BE2C (cell line): ENCODE data around the gene OXNAD1.

Source experiments
- DNase-seq: peaks from one replicate; pipeline ENCODE4 v3.0.0-alpha.2; 2020
- H3K27me3 ChIP-seq: fragments of 250-450 bp; sonication (Bioruptor Pico); 2 replicates; pipeline ENCODE4 v1.5.1; 2020; ENCODE audit warnings: mild to moderate bottlenecking
- H3K36me3 ChIP-seq: fragments of 250-450 bp; sonication (Bioruptor Pico); 2 replicates; pipeline ENCODE4 v1.5.1; 2020; ENCODE audit warnings: mild to moderate bottlenecking
- H3K4me1 ChIP-seq: fragments of 250-450 bp; sonication (Bioruptor Pico); 2 replicates; pipeline ENCODE4 v1.5.1; 2020
- H3K4me3 ChIP-seq: 2 replicates; pipeline ENCODE4 v1.5.1; 2011; ENCODE audit warnings: low read depth, low read length
- H3K9me3 ChIP-seq: fragments of 250-450 bp; sonication (Bioruptor Pico); 2 replicates; pipeline ENCODE4 v1.5.1; 2020
- CTCF ChIP-seq: IDR thresholded peaks from 2 replicates; pipeline ENCODE4 v1.5.1; 2012; ENCODE audit warnings: mild to moderate bottlenecking, low read depth, low read length

The OXNAD1 gene

DNA sequence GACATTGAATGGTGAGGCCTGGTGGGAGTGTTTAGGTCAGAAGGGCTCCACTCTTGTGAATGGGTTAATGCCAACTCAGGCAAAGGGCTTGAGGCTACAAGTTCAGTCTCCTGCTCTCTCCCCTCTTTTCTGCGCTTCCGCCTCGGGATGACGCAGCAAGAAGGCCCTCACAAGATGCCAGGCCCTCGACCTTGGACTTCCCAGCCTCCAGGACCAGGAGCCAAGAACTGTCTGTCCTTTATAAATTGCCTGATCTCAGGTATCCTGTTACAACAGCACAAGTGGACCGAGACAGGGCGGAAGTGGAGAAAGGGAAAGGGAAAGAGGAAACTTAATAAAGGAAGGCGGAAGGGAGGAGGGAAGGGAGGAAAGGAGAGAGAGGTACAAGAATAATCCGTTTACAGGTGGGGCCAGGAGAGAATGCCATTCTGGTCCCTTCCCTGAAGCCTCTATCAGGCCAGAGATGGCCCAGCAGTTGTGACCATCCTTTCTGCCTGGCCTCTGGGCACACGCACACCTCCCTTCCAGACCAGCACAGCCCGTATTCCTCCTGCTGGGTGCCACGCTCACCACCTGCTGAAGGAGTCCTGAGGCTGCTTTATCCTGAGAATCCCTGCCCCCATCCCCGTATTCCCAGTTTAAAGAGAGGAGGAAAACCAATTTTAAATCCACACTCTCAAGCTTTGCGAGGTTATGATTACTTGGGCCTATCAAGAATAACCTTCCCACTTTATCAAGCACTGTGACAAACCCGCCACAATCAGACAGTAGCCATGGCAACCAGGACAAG, 64.2 kb downstream of the OXNAD1 start:
- no peak for DNase-seq
- no peaks in the 10 kb centered on the region for H3K9me3 ChIP-seq
- TF ChIP-seq CTCF, result no peak
- no peaks in the 10 kb centered on the region for H3K36me3 ChIP-seq
- H3K4me3 ChIP-seq, result no peak overlapping the region
- H3K4me1 ChIP-seq, result no peaks in the 10 kb centered on the region
- no peaks in the 10 kb centered on the region for H3K27me3 ChIP-seq

DNA sequence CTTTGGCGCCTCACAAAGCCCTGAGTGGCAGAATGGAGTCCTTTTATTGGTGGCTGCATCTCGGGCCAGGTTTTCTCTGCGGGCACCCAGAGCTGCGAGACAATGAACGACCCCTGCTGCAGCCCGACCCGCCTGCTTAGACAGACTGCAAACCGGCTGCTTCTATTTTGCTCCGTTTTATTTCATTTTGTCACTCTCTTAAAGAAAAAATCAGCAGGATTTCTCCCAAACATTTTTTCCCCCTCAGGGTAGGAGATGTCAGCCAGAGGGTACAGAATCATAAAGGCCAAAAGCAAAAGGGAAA, 64.8 kb downstream of the OXNAD1 start:
- H3K36me3 ChIP-seq, result no peaks in the 10 kb centered on the region
- no peak for DNase-seq
- TF ChIP-seq CTCF, result no peak

DNA sequence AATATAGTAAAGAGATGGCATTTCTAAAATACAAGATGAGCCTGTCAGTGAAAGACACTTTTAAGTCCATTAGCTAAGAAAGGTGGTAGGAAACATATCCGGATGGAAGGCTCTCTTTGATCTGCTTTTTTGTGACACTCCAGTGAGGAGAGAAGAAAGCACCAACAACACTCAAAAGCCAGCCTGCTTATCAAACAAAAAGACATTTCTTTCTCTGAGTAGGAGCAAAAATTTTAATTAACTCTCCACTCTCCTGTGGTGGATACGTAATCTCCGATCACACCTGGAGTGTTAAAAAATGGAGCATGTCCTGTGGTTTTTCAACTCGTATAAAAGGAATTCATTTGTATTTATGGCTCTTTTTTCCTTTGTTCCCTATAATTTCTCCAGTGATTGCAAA, 65.3 kb downstream of the OXNAD1 start:
- Histone ChIP-seq H3K4me1 (no peaks in the 10 kb centered on the region), H3K9me3 (no peaks in the 10 kb centered on the region), H3K36me3 (no peaks in the 10 kb centered on the region)

More for the DNA sequence above, 64.8 kb downstream of the OXNAD1 start:
- no peak overlapping the region for H3K4me3 ChIP-seq
- H3K4me1 ChIP-seq, result no peaks in the 10 kb centered on the region
- no peaks in the 10 kb centered on the region for H3K9me3 ChIP-seq
- H3K27me3 ChIP-seq, result no peaks in the 10 kb centered on the region

GRCh38 chr3:16331319-16331883, 66.4 kb downstream of the OXNAD1 start:
- no peak overlapping the region for H3K4me3 ChIP-seq
- no peak for DNase-seq
- H3K36me3 ChIP-seq, result no peaks in the 10 kb centered on the region
- H3K4me1 ChIP-seq, result no peaks in the 10 kb centered on the region
- no peaks in the 10 kb centered on the region for H3K9me3 ChIP-seq
- H3K27me3 ChIP-seq, result no peaks in the 10 kb centered on the region
- TF ChIP-seq CTCF, result no peak

More for the DNA sequence above, 65.3 kb downstream of the OXNAD1 start:
- no peak for TF ChIP-seq CTCF
- no peak for DNase-seq
- no peaks in the 10 kb centered on the region for H3K27me3 ChIP-seq
- H3K4me3 ChIP-seq, result no peak overlapping the region

GRCh38 chr3:16332904-16333426, 68.0 kb downstream of the OXNAD1 start:
- no peak for DNase-seq
- Histone ChIP-seq H3K9me3 (no peaks in the 10 kb centered on the region), H3K4me3 (no peak overlapping the region), H3K36me3 (no peaks in the 10 kb centered on the region), H3K27me3 (no peaks in the 10 kb centered on the region), H3K4me1 (no peaks in the 10 kb centered on the region)
- TF ChIP-seq CTCF, result no peak

GRCh38 chr3:16334909-16335308, 69.9 kb downstream of the OXNAD1 start:
- no peak for TF ChIP-seq CTCF
- Histone ChIP-seq H3K4me3 (no peak overlapping the region), H3K27me3 (no peaks in the 10 kb centered on the region), H3K36me3 (no peaks in the 10 kb centered on the region), H3K4me1 (no peaks in the 10 kb centered on the region), H3K9me3 (no peaks in the 10 kb centered on the region)
- no peak for DNase-seq
